Sigmoid colon (tissue), 7 donors: ENCODE data around the gene DENND10. TPM values are rescaled to one million over a fixed set of nuclear protein-coding genes. Genes with fewer than 3 reads are reported as not detected.

Experiments
- DNase-seq: peaks from one replicate; pipeline ENCODE4 v3.0.0-alpha.2; 2019
- H3K27ac ChIP-seq, 4 donors: fragments of 200-600 bp; sonication (generic); one replicate each; pipeline ENCODE4 v1.5.1; 2016 to 2019; ENCODE audit warnings: mild to moderate bottlenecking in 1 of 4
- H3K27me3 ChIP-seq, 3 donors: fragments of 200-600 bp; sonication (generic); one replicate each; pipeline ENCODE4 v1.5.1; 2019; ENCODE audit warnings: mild to moderate bottlenecking in 1 of 3
- H3K36me3 ChIP-seq, 4 donors: fragments of 200-600 bp; sonication (generic); one replicate each; pipeline ENCODE4 v1.5.1; 2016 to 2019
- H3K4me1 ChIP-seq, 4 donors: fragments of 200-600 bp; sonication (generic); one replicate each; pipeline ENCODE4 v1.5.1; 2017 to 2019
- H3K4me3 ChIP-seq, 4 donors: fragments of 200-600 bp; sonication (generic); one replicate each; pipeline ENCODE4 v1.5.1; 2017 to 2019; ENCODE audit warnings: mild to moderate bottlenecking in 2 of 4, moderate library complexity in 1 of 4
- H3K9me3 ChIP-seq, 4 donors: fragments of 200-600 bp in 3 of 4; sonication (generic) in 3 of 4; one replicate each; pipeline versions ENCODE4 v1.5.1 to v1.6.1; 2013 to 2019
- CTCF ChIP-seq, 4 experiments: fragments of 450-650 bp in 3 of 4; fragments of 200-600 bp in 1 of 4; IDR thresholded peaks; one replicate each; pipeline ENCODE4 v1.5.1; 2016 to 2019; ENCODE audit warnings: antibody characterized with exemption in 4 of 4, mild to moderate bottlenecking in 3 of 4, moderate library complexity in 2 of 4
- EP300 ChIP-seq, 4 donors: sonication (generic); formaldehyde crosslinking; IDR thresholded peaks; one replicate each; pipeline ENCODE4 v1.6.1; 2017; ENCODE audit warnings: antibody characterized with exemption in 4 of 4
- POLR2A ChIP-seq, 2 donors: fragments of 450-650 bp; IDR thresholded peaks; one replicate each; pipeline ENCODE4 v1.6.1; 2016; ENCODE audit warnings: antibody characterized with exemption in 2 of 2, mild to moderate bottlenecking in 2 of 2, moderate library complexity in 2 of 2
- POLR2AphosphoS5 ChIP-seq, 4 donors: sonication (generic); formaldehyde crosslinking; IDR thresholded peaks; one replicate each; pipeline ENCODE4 v1.6.1; 2017; ENCODE audit warnings: antibody characterized with exemption in 4 of 4
- WGBS, 2 donors: extraction: QIAGEN DNeasy Blood & Tissue Kit; methylation state at CpG; one replicate each; pipeline ENCODE4 v1.1.7; 2013; 5-methylcytosine and 5-hydroxymethylcytosine counted together
- intact Hi-C: fragments of 100-400 bp; cut with DNase I; formaldehyde crosslinking; loops from one replicate; pipeline ENCODE4 v1.15.1; 2023
- polyA plus RNA-seq, 3 donors: library from polyadenylated mRNA; stranded (reverse); fragments of 200-250 nt; gene quantifications; one replicate each; pipeline ENCODE4 v1.2.3, GENCODE V29; 2013
- total RNA-seq, 4 donors: library from RNA; depleted of rRNA; stranded (reverse); fragments of >200 nt; gene quantifications; one replicate each; pipeline ENCODE4 v1.1.0, GENCODE V29; 2016
- donor health status: healthy with polysubstance abuse.
- donor health status: Bipolar disorder and iron deficiency.
- donor health status: healthy.

Gene DENND10
- total and polyA plus RNA-seq, 7 donors = 25.8 to 51.3 (median 41.5) TPM

GRCh38 chr10:119100434-119101238 lies 3.3 kb upstream of the DENND10 start:
- peaks cover 0 to 11% (median 11%) of the 10 kb centered on the region in 4 donors for H3K4me1 ChIP-seq
- intact Hi-C loops = no loop called here
- peak overlapping the region in 1 of 4 donors; percentile 42 for H3K27ac ChIP-seq
- H3K36me3 ChIP-seq = no peaks in the 10 kb centered on the region
- TF ChIP-seq EP300 (IDR thresholded peaks at IDR 0.05) (no peak), POLR2AphosphoS5 (IDR thresholded peaks at IDR 0.05) (no peak), CTCF (IDR thresholded peaks at IDR 0.05) (no peak), POLR2A (IDR thresholded peaks at IDR 0.05) (no peak)
- 29 to 73% methylated on average over 3 of the region's 3 CpGs for WGBS, 2 donors
- no peaks in the 10 kb centered on the region for H3K27me3 ChIP-seq
- no peaks in the 10 kb centered on the region for H3K9me3 ChIP-seq
- no peak overlapping the region for H3K4me3 ChIP-seq
- peak; percentile 18 for DNase-seq

DNA sequence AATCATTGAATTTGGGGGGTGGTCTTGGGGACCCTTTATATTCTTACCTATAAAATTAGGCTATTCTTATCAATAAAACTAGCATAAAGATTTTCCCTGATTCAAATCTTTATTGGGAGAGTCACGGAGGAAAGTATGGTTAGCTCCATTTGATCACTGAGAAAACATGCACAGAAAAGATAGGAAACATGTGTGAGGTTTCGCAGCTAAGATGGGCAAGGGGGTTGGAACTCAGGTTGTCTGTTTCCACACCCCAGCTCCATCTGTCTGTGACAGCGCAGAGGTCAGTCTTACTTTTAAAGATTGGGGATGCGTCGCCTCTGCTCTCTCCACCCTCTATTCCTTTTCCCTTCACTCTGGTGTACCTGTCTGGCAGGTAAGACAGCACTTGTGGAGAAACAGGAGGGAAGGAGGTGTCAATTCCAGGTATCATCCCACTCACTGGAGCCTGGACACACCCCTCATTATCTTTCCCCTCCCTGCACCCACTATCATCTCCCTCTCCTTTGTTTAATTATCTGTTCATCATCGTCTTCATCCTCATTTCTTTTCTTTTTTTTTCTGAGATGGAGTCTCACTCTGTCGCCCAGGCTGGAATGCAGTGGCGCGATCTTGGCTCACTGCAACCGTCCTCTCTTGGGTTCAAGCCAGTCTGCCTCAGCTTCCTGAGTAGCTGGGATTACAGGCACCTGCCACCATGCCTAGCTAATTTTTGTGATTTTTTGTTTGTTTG lies 2.4 kb upstream of the DENND10 start:
- Histone ChIP-seq H3K27ac (no peak overlapping the region), H3K9me3 (no peaks in the 10 kb centered on the region), H3K4me1 (peaks cover 0 to 18% (median 14%) of the 10 kb centered on the region in 4 donors), H3K27me3 (no peaks in the 10 kb centered on the region), H3K4me3 (no peak overlapping the region), H3K36me3 (no peaks in the 10 kb centered on the region)
- intact Hi-C loops = no loop called here
- TF ChIP-seq POLR2AphosphoS5 (IDR thresholded peaks at IDR 0.05) (no peak), CTCF (IDR thresholded peaks at IDR 0.05) (no peak), EP300 (IDR thresholded peaks at IDR 0.05) (no peak), POLR2A (IDR thresholded peaks at IDR 0.05) (no peak)
- WGBS, 2 donors = 81 to 89% methylated on average over 10 of the region's 10 CpGs
- DNase-seq = peak; percentile 49

- no peaks in the 10 kb centered on the region for H3K27me3 ChIP-seq
- peak overlapping the region in 3 of 4 donors; percentile 86 to 95 (median 93) for H3K4me3 ChIP-seq
- peak overlapping the region; percentile 76 to 94 (median 88) for H3K27ac ChIP-seq
- DNase-seq = peak; percentile 53
- peaks cover 0 to 9% (median 4%) of the 10 kb centered on the region in 4 donors for H3K36me3 ChIP-seq
- no peaks in the 10 kb centered on the region for H3K9me3 ChIP-seq
- intact Hi-C loops = no loop called here
- 56 to 66% methylated on average over 12 of the region's 12 CpGs for WGBS, 2 donors
- TF ChIP-seq POLR2A (IDR thresholded peaks at IDR 0.05) (no peak), POLR2AphosphoS5 (IDR thresholded peaks at IDR 0.05) (no peak), EP300 (IDR thresholded peaks at IDR 0.05) (no peak), CTCF (IDR thresholded peaks at IDR 0.05) (no peak)
- peaks cover 0 to 18% (median 14%) of the 10 kb centered on the region in 4 donors for H3K4me1 ChIP-seq
Measured at GRCh38 chr10:119103241-119103902, 541 bp upstream of the DENND10 start.

DNA sequence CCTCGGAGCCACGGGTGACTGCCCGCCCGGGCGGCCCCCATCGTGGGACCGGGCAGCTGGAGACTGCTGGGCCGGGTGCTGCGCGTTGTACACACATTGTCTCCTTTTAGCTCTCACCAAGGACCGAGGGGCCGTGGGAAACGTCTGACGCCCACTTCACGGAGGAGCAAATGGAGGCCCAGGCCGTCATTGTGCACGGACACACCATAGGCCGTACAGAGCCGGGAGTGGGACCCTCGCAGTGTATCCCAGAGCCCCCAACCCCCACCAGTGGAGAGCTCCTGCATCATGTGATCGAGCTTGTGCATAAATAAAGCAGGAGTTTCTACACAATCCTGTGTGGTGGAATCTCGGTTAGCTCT lies 722 bp downstream of the DENND10 start:
- intact Hi-C loops = loop anchor here (1.0 to 5.0 kb wide), 2 partner anchors 24 to 58 kb away; partner anchors contain the start of gene EIF3A
- Histone ChIP-seq H3K27me3 (no peaks in the 10 kb centered on the region), H3K4me1 (peaks cover 0 to 18% (median 14%) of the 10 kb centered on the region in 4 donors), H3K27ac (peak overlapping the region; percentile 76 to 94 (median 88)), H3K9me3 (no peaks in the 10 kb centered on the region), H3K4me3 (peak overlapping the region; percentile 58 to 95 (median 90)), H3K36me3 (peaks cover 0 to 22% (median 12%) of the 10 kb centered on the region in 4 donors)
- DNase-seq = peak; percentile 69
- TF ChIP-seq EP300 (IDR thresholded peaks at IDR 0.05) (no peak), CTCF (IDR thresholded peaks at IDR 0.05) (no peak), POLR2A (IDR thresholded peaks at IDR 0.05) (no peak), POLR2AphosphoS5 (IDR thresholded peaks at IDR 0.05) (no peak)
- 1 to 2% methylated on average over 22 of the region's 22 CpGs for WGBS, 2 donors
